HT1080 (cell line): Measurements from ENCODE around the gene LASP1NB.
"Not testable (repeated sequence)": the region's sequence is repeated elsewhere in the genome, so short reads cannot be mapped to it uniquely, and the experiment has no call there.

Experiments
- DNase-seq: peaks from one replicate; pipeline ENCODE4 v3.0.0-alpha.2; 2015; ENCODE audit warnings: low read depth

LASP1NB gene

GRCh38 chr17:38896346-38896954 lies 29.0 kb upstream of the LASP1NB start:
- DNase-seq: no peak

- DNase-seq: no peak
Observed at GRCh38 chr17:38897176-38897575, 28.2 kb upstream of the LASP1NB start.

- no peak for DNase-seq
Observed at GRCh38 chr17:38897671-38898290, 27.6 kb upstream of the LASP1NB start.

GRCh38 chr17:38898291-38898679 lies 27.1 kb upstream of the LASP1NB start:
- no peak for DNase-seq

- DNase-seq: peak; percentile 79
Observed at GRCh38 chr17:38898812-38899348, 26.5 kb upstream of the LASP1NB start.

- DNase-seq: no peak
Observed at GRCh38 chr17:38899421-38899820, 26.0 kb upstream of the LASP1NB start.

GRCh38 chr17:38900978-38901656 lies 24.3 kb upstream of the LASP1NB start:
- peak; percentile 99 for DNase-seq

- no peak for DNase-seq
Observed at GRCh38 chr17:38903404-38903803, 22.0 kb upstream of the LASP1NB start.

- DNase-seq: no peak
Observed at GRCh38 chr17:38904892-38905291, 20.5 kb upstream of the LASP1NB start.

GRCh38 chr17:38905375-38905774 lies 20.0 kb upstream of the LASP1NB start:
- DNase-seq: no peak

- DNase-seq: no peak
Observed at GRCh38 chr17:38906460-38907228, 18.8 kb upstream of the LASP1NB start.

- DNase-seq: no peak
Observed at GRCh38 chr17:38907930-38908675, 17.3 kb upstream of the LASP1NB start.

- DNase-seq: no peak
Observed at GRCh38 chr17:38908676-38909181, 16.7 kb upstream of the LASP1NB start.

- no peak for DNase-seq
Observed at GRCh38 chr17:38910325-38910724, 15.1 kb upstream of the LASP1NB start.

GRCh38 chr17:38911081-38911730 lies 14.2 kb upstream of the LASP1NB start:
- DNase-seq: no peak

GRCh38 chr17:38911731-38912081 lies 13.7 kb upstream of the LASP1NB start:
- DNase-seq: not testable (repeated sequence)

- DNase-seq: no peak
Observed at GRCh38 chr17:38912221-38912813, 13.1 kb upstream of the LASP1NB start.

GRCh38 chr17:38914741-38915638 lies 10.4 kb upstream of the LASP1NB start:
- no peak for DNase-seq

- DNase-seq: no peak
Observed at GRCh38 chr17:38915639-38915995, 9.8 kb upstream of the LASP1NB start.
